Loucy (cell line): Measurements from ENCODE around the gene STAT4.

ENCODE experiments used
- CTCF ChIP-seq: fragments of 200-600 bp; sonication (generic); conservative IDR thresholded peaks from 2 replicates; pipeline ENCODE4 v1.5.1; 2014; ENCODE audit warnings: mild to moderate bottlenecking, antibody characterized with exemption, low read length
- EZH2phosphoT487 ChIP-seq: fragments of 200-600 bp; IDR thresholded peaks from 2 replicates; pipeline ENCODE4 v1.6.1; 2018; ENCODE audit warnings: antibody characterized with exemption, mild to moderate bottlenecking, moderate library complexity, borderline replicate concordance

DNA sequence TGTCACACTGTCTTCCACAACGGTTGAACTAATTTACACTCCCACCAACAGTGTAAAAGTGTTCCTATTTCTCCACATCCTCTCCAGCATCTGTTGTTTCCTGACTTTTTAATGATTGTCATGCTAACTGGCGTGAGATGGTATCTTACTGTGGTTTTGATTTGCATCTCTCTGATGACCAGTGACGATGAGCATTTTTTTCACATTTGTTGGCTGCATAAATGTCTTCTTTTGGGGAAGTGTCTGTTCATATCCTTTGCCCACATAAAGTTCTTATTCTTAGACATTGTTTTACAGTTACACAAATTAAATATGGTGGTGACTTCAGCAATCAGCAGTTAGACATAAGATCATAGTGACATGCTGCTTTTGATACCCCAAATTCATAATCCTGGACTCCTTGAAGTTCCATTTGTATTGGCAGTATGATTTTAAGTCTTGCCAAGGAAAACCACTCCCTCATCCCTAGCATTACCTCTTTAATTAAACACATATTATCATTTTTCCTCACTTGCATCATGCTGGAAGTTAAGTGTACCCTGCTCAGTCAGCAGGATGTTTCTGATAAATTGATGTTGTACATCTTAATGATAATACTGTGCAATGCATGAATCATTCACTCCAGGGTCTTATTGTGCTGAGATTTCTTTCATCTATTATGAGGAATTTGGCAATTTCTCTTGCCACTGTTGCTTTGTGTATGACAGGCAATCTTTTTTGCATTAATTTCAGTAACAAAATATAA, 69.2 kb downstream of the STAT4 start:
- no peak for TF ChIP-seq CTCF
- no peak for TF ChIP-seq EZH2phosphoT487
